ENCODE results near the gene UBXN4.
"Not testable (repeated sequence)": the region's sequence is repeated elsewhere in the genome, so short reads cannot be mapped to it uniquely, and the experiment has no call there.

UBXN4 gene

GRCh38 chr2:135768863-135769262 lies 27.2 kb downstream of the UBXN4 start:
- DNase-seq (ENCODE audit: low read depth, low spot score) = no peak

GRCh38 chr2:135773319-135773718 lies 31.7 kb downstream of the UBXN4 start:
- DNase-seq (ENCODE audit: low read depth, low spot score) = no peak

GRCh38 chr2:135773917-135774316 lies 32.3 kb downstream of the UBXN4 start:
- no peak for DNase-seq (ENCODE audit: low read depth, low spot score)

GRCh38 chr2:135775420-135775819 lies 33.8 kb downstream of the UBXN4 start:
- no peak for DNase-seq (ENCODE audit: low read depth, low spot score)

GRCh38 chr2:135776367-135776766 lies 34.7 kb downstream of the UBXN4 start:
- no peak for DNase-seq (ENCODE audit: low read depth, low spot score)

GRCh38 chr2:135782231-135782630 lies 40.6 kb downstream of the UBXN4 start:
- DNase-seq (ENCODE audit: low read depth, low spot score) = no peak

GRCh38 chr2:135783439-135783838 lies 41.8 kb downstream of the UBXN4 start:
- DNase-seq (ENCODE audit: low read depth, low spot score) = no peak

- DNase-seq (ENCODE audit: low read depth, low spot score) = no peak
These were observed 43.4 kb downstream of the UBXN4 start for GRCh38 chr2:135785032-135785431.

GRCh38 chr2:135786823-135787222 lies 45.2 kb downstream of the UBXN4 start:
- peak; percentile 12 for DNase-seq (ENCODE audit: low read depth, low spot score)

- DNase-seq (ENCODE audit: low read depth, low spot score) = no peak
These were observed 48.8 kb downstream of the UBXN4 start for GRCh38 chr2:135790423-135790822.

- DNase-seq (ENCODE audit: low read depth, low spot score) = no peak
These were observed 49.9 kb downstream of the UBXN4 start for GRCh38 chr2:135791418-135792190.

GRCh38 chr2:135792401-135793150 lies 50.9 kb downstream of the UBXN4 start:
- DNase-seq (ENCODE audit: low read depth, low spot score) = no peak

- DNase-seq (ENCODE audit: low read depth, low spot score) = not testable (repeated sequence)
These were observed 54.0 kb downstream of the UBXN4 start for GRCh38 chr2:135795641-135796040.

GRCh38 chr2:135796606-135797005 lies 55.0 kb downstream of the UBXN4 start:
- DNase-seq (ENCODE audit: low read depth, low spot score) = no peak

GRCh38 chr2:135797497-135798274 lies 56.0 kb downstream of the UBXN4 start:
- DNase-seq (ENCODE audit: low read depth, low spot score) = peak; percentile 45

GRCh38 chr2:135798275-135798705 lies 56.6 kb downstream of the UBXN4 start:
- no peak for DNase-seq (ENCODE audit: low read depth, low spot score)

GRCh38 chr2:135798762-135799161 lies 57.1 kb downstream of the UBXN4 start:
- DNase-seq (ENCODE audit: low read depth, low spot score) = no peak

- DNase-seq (ENCODE audit: low read depth, low spot score) = no peak
These were observed 58.1 kb downstream of the UBXN4 start for GRCh38 chr2:135799738-135800137.

GRCh38 chr2:135800513-135801460 lies 59.1 kb downstream of the UBXN4 start:
- DNase-seq (ENCODE audit: low read depth, low spot score) = no peak

GRCh38 chr2:135802350-135802749 lies 60.7 kb downstream of the UBXN4 start:
- no peak for DNase-seq (ENCODE audit: low read depth, low spot score)

- DNase-seq (ENCODE audit: low read depth, low spot score) = no peak
These were observed 61.6 kb downstream of the UBXN4 start for GRCh38 chr2:135803278-135803677.
